Activated naive CD8-positive, alpha-beta T cell treated with anti-CD3 and anti-CD28 coated beads, Interleukin-2, amount 50 U/mL, for 24 hours (primary cell): ENCODE results near the gene ARHGAP5.
A peak's percentile ranks its signal among the peaks of the same experiment; 100 is the strongest.

ENCODE experiments used
- ATAC-seq: fragments of 150-1000 bp; cut with Tn5 transposase; one replicate; pipeline ENCODE4 v1.10.0; 2021
- DNase-seq: peaks from one replicate; pipeline ENCODE4 v3.0.0; 2021
- H3K27ac Mint-ChIP-seq: one replicate; pipeline ENCODE4 v1.8.0; 2021; ENCODE audit warnings: mild to moderate bottlenecking, mixed read lengths
- H3K27me3 Mint-ChIP-seq: one replicate; pipeline ENCODE4 v1.8.0; 2021; ENCODE audit warnings: mixed read lengths
- H3K36me3 Mint-ChIP-seq: one replicate; pipeline ENCODE4 v1.8.0; 2021; ENCODE audit warnings: low read depth, mixed read lengths
- H3K4me1 Mint-ChIP-seq: one replicate; pipeline ENCODE4 v1.8.0; 2021; ENCODE audit warnings: mixed read lengths
- H3K4me3 Mint-ChIP-seq: one replicate; pipeline ENCODE4 v1.8.0; 2021; ENCODE audit warnings: mild to moderate bottlenecking, moderate library complexity, mixed read lengths
- H3K9me3 Mint-ChIP-seq: one replicate; pipeline ENCODE4 v1.8.0; 2021; ENCODE audit warnings: mixed read lengths

ARHGAP5 gene

GRCh38 chr14:32201193-32201815 is 124.2 kb downstream of the ARHGAP5 start:
- H3K9me3 Mint-ChIP-seq, result no peaks in the 10 kb centered on the region
- H3K27me3 Mint-ChIP-seq, result peaks cover 5% of the 10 kb centered on the region
- H3K4me1 Mint-ChIP-seq, result peaks cover 64% of the 10 kb centered on the region
- peak; percentile 85 for DNase-seq
- no peaks in the 10 kb centered on the region for H3K36me3 Mint-ChIP-seq
- ATAC-seq, result peak; percentile 56
- H3K4me3 Mint-ChIP-seq, result peak overlapping the region; percentile 85
- H3K27ac Mint-ChIP-seq, result peak overlapping the region; percentile 100

GRCh38 chr14:32201816-32202490 is 124.8 kb downstream of the ARHGAP5 start, which contains the start of gene RNU6-7:
TSS of gene RNU6-7 (plus strand) at chr14:32202045.
- peaks cover 5% of the 10 kb centered on the region for H3K27me3 Mint-ChIP-seq
- peak within 1 kb of the TSS; percentile 85 for H3K4me3 Mint-ChIP-seq
- H3K27ac Mint-ChIP-seq, result peak within 1 kb of the TSS; percentile 100
- no peaks in the 10 kb centered on the region for H3K36me3 Mint-ChIP-seq
- DNase-seq, result peak; percentile 42
- H3K4me1 Mint-ChIP-seq, result peaks cover 68% of the 10 kb centered on the region
- H3K9me3 Mint-ChIP-seq, result no peaks in the 10 kb centered on the region
- ATAC-seq, result peak; percentile 3

- H3K4me3 Mint-ChIP-seq, result peak overlapping the region; percentile 85
- H3K27ac Mint-ChIP-seq, result peak overlapping the region; percentile 100
- no peaks in the 10 kb centered on the region for H3K9me3 Mint-ChIP-seq
- peaks cover 66% of the 10 kb centered on the region for H3K4me1 Mint-ChIP-seq
- no peaks in the 10 kb centered on the region for H3K36me3 Mint-ChIP-seq
- peaks cover 7% of the 10 kb centered on the region for H3K27me3 Mint-ChIP-seq
- ATAC-seq, result no peak
- DNase-seq, result no peak
These were observed 125.4 kb downstream of the ARHGAP5 start for GRCh38 chr14:32202491-32202997.

- Mint-ChIP-seq H3K4me1 (peaks cover 61% of the 10 kb centered on the region), H3K36me3 (no peaks in the 10 kb centered on the region), H3K9me3 (no peaks in the 10 kb centered on the region), H3K27me3 (peaks cover 5% of the 10 kb centered on the region), H3K4me3 (peak within 1 kb of the TSS; percentile 85), H3K27ac (peak within 1 kb of the TSS; percentile 100)
- ATAC-seq (peak; percentile 82), DNase-seq (peak; percentile 85)
These were observed 126.1 kb downstream of the ARHGAP5 start, which contains the start of gene RNU6-8 for GRCh38 chr14:32202998-32203882. TSS of gene RNU6-8 (minus strand) at chr14:32203269.

GRCh38 chr14:32203928-32204357 is 126.8 kb downstream of the ARHGAP5 start:
- peak overlapping the region; percentile 85 for H3K4me3 Mint-ChIP-seq
- no peaks in the 10 kb centered on the region for H3K36me3 Mint-ChIP-seq
- ATAC-seq (no peak), DNase-seq (peak; percentile 7)
- H3K9me3 Mint-ChIP-seq, result no peaks in the 10 kb centered on the region
- H3K27ac Mint-ChIP-seq, result peak overlapping the region; percentile 100
- H3K27me3 Mint-ChIP-seq, result peaks cover 5% of the 10 kb centered on the region
- peaks cover 61% of the 10 kb centered on the region for H3K4me1 Mint-ChIP-seq

- no peak for ATAC-seq
- Mint-ChIP-seq H3K27ac (peak overlapping the region; percentile 34), H3K27me3 (peaks cover 5% of the 10 kb centered on the region), H3K4me3 (peak overlapping the region; percentile 7), H3K9me3 (no peaks in the 10 kb centered on the region), H3K36me3 (no peaks in the 10 kb centered on the region), H3K4me1 (peaks cover 54% of the 10 kb centered on the region)
- no peak for DNase-seq
These were observed 128.4 kb downstream of the ARHGAP5 start for GRCh38 chr14:32205554-32205953.

GRCh38 chr14:32205984-32206383 is 128.9 kb downstream of the ARHGAP5 start:
- H3K36me3 Mint-ChIP-seq, result no peaks in the 10 kb centered on the region
- H3K4me1 Mint-ChIP-seq, result peaks cover 50% of the 10 kb centered on the region
- H3K4me3 Mint-ChIP-seq, result peak overlapping the region; percentile 7
- peaks cover 5% of the 10 kb centered on the region for H3K27me3 Mint-ChIP-seq
- H3K27ac Mint-ChIP-seq, result peak overlapping the region; percentile 34
- no peaks in the 10 kb centered on the region for H3K9me3 Mint-ChIP-seq
- no peak for DNase-seq
- ATAC-seq, result no peak

- Mint-ChIP-seq H3K36me3 (no peaks in the 10 kb centered on the region), H3K9me3 (no peaks in the 10 kb centered on the region), H3K4me1 (peaks cover 45% of the 10 kb centered on the region), H3K27me3 (peaks cover 5% of the 10 kb centered on the region), H3K27ac (peak overlapping the region; percentile 34), H3K4me3 (no peak overlapping the region)
- no peak for ATAC-seq
- no peak for DNase-seq
These were observed 129.4 kb downstream of the ARHGAP5 start for GRCh38 chr14:32206552-32206951.

- Mint-ChIP-seq H3K9me3 (no peaks in the 10 kb centered on the region), H3K27ac (no peak overlapping the region), H3K36me3 (no peaks in the 10 kb centered on the region), H3K4me3 (no peak overlapping the region), H3K27me3 (peaks cover 4% of the 10 kb centered on the region), H3K4me1 (peaks cover 29% of the 10 kb centered on the region)
- ATAC-seq, result no peak
- DNase-seq, result no peak
These were observed 131.4 kb downstream of the ARHGAP5 start for GRCh38 chr14:32208490-32208889.
